RPMI8226 (cell line): ENCODE data around the gene KDM3A.

Experiments
- DNase-seq: peaks from one replicate; pipeline ENCODE4 v3.0.0-alpha.2; 2015

KDM3A gene

GRCh38 chr2:86440631-86441391 lies at the start of gene KDM3A:
Gene KDM3A (plus strand): TSS chr2:86441371. CDS start chr2:86442048, 677 bp downstream.
- DNase-seq = peak; percentile 99

GRCh38 chr2:86392873-86393518 lies 48.2 kb upstream of the KDM3A start:
- DNase-seq = no peak

DNA sequence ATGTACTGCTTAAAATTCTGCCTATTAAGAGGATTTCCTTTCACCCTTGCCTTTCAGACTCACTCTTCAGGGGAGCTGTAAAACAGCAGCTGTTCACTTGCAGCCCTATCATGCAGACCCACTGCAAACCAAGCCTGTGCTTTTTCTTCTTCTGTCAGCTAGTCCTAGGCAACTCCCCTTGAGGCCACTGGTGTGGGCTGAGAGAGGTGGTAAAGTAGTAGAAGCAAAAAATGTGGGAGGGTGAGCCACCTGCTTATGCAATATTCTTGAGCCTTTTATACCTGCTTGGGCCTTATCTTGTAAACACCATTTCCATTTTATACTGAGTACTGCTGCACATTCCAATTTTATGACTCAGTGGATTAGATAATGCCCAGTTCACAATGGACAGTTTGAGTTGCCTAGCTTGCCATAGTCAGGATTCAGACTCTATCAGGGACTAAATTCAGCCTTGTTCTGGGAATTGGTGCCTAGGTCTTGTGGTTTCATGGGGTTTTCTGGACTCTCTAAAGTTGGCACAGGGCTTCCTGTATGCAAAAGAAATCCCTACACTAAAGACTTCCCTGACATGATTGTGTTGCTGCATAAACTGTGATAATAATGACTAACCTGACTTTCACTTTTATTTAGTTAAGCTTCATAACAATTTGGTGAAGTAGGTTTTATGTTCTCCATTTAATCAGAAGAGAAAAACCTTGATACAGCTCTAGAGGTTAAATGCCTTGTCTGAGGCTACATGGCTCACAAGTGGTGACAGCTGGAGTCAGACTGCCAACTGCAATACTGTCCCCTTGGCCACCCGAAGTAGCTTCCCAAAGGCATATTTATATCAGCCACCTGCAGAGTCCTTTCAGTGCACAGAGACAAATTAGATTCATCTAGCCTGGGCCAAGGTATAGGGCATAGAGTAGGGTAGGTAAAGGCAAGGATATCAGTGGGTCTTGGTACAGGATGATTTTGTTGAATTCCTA lies 47.4 kb upstream of the KDM3A start:
- DNase-seq = no peak

DNA sequence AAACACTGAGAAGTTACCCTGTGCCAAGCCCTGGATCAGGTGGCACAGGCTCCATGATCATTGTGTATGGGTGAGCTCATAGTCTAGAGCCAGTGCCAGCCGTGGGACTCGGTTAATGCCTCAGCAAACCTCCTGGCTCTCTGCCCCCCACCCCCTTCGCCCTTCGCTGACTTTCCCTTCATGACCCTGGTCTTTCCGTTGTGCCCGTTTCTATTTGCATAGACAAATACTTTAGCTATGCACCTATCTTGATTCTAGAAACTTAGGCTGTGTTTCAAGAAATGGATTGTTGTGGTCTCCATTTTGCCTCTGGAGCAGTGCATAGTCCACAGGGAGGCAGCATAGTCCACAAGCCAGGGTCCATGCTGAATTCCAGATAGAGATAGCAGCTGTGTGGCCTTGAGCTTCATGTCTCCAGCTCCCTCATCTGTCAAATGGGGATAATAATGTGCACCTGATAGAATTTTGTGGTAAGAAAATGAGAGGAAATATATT lies 44.8 kb upstream of the KDM3A start:
- peak; percentile 67 for DNase-seq

- no peak for DNase-seq
Observed at GRCh38 chr2:86397986-86398385, 43.2 kb upstream of the KDM3A start.

DNA sequence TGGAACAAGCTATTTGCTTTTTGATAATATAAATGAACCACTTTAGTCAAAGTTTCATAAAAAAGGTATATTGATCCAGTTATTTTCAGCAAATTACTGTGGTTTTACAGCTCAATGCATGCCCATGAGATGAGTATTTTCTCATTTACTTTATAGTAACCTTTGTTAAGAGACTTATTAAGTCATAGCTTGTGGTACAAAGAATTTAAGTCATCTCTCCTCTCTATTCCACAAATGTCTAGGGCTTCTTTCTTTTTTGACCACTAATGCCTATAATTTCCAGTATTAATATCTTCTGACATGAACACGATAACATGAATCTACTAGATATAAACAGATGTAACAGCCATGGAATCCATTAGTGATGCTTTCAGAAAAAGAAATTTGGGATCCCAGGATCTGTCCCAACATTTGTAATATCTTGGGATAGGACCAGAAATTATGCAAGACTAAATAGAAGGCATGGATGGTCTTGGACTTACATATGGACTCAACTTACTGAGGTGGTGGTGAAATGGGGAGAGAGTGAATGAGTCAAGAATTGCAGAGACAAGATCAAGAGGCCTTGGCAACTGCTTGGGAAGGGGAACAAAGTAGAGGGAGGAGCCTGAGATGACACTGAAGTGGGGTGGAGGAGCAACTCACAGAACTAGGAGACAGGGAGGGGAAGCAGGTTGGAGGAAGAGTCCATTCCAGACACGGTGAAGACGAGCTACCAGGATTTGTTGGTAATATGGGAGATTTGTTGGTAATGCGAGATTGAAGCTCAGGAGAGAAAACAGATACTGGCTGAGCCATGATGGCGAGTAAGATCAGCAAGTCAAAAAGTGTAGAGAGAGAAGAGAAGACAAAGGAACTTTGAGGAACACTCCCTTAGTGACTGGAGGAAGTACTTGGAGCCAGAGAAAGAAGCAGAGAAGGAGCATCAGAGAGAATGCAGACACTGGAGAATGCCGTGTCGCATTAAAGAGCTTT lies 42.4 kb upstream of the KDM3A start:
- no peak for DNase-seq

- DNase-seq = no peak
Observed at GRCh38 chr2:86400321-86400720, 40.9 kb upstream of the KDM3A start.

DNA sequence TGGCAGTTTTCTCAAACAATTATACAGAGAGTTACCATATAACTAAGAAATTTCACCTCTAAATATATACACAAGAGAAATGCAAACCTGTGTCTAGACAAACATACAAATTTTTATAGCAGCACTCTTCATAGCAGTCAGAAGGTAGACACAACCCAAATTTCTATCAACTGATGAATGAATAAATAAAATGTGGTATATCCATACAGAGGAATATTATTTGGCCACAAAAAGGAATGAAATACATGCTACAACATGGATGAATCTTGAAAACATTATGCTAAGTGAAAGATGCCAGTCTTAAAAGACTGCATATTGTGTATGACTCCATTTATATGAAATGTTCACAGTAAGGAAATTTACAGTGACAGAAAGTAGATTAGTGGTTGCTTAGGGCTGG lies 30.6 kb upstream of the KDM3A start:
- DNase-seq = no peak

GRCh38 chr2:86411396-86411795 lies 29.8 kb upstream of the KDM3A start:
- no peak for DNase-seq

DNA sequence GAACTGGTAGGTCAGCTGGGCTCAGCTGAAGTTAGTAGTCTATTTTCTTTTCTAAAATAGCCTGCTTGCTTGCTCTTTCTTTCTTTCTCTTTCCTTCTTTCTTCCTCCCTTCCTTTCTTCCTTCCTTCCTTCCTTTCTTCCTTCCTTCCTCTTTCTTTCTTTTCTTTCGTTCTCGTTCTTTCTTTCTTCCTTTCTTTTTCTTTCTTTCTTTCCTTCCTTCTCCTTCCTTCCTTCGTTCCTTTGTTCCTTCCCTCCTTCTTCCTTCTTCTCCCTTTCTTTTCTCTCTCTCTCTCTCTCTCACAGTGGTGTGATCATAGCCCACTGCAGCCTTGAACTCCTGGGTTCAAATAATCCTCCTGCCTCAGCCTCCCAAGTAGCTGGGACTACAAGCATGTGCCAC lies 29.2 kb upstream of the KDM3A start:
- no peak for DNase-seq

DNA sequence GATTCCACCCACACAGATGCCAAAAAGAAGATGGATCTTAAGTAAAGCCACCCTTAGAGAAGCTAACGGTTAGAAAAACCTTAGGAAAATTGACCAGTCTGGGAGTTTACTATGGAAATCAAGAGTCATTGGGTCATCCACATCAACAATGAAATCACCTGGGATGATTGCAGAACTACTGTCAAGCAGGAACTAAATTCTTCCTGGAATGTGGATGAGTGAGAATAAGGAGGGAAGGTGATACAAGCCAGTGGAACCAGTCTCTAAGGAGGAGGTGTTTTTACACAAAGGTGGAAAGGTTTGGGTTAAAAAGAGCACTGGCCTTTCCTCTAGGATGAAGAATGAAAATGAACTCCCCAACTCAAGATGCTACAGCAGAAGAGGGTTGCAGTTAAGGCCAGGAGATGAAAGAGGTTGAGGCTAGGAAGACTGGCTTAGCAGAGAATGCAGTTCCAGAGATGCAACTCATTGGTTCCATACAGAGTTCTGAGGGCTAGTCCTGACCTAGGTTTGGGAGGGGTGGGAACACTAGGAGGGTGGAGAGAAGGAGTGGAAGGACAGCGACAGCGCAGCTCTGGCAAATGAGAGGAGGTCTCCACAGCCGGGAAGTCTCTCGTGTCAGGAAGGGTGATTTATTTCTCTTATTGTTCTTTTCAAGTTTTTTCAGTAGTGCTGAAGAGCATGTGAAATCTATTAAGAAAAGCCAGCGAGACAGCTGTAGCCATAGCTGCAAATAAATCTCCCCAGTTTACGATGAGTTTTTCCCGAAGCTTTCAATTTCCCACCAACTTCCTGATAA lies 27.7 kb upstream of the KDM3A start:
- DNase-seq = no peak

- DNase-seq = no peak
Observed at GRCh38 chr2:86414996-86415395, 26.2 kb upstream of the KDM3A start.

GRCh38 chr2:86416146-86416545 lies 25.0 kb upstream of the KDM3A start:
- DNase-seq = no peak

GRCh38 chr2:86417961-86418360 lies 23.2 kb upstream of the KDM3A start:
- no peak for DNase-seq

GRCh38 chr2:86420913-86421312 lies 20.3 kb upstream of the KDM3A start:
- DNase-seq = no peak

- no peak for DNase-seq
Observed at GRCh38 chr2:86426271-86426670, 14.9 kb upstream of the KDM3A start.

- DNase-seq = no peak
Observed at GRCh38 chr2:86429335-86429734, 11.8 kb upstream of the KDM3A start.

DNA sequence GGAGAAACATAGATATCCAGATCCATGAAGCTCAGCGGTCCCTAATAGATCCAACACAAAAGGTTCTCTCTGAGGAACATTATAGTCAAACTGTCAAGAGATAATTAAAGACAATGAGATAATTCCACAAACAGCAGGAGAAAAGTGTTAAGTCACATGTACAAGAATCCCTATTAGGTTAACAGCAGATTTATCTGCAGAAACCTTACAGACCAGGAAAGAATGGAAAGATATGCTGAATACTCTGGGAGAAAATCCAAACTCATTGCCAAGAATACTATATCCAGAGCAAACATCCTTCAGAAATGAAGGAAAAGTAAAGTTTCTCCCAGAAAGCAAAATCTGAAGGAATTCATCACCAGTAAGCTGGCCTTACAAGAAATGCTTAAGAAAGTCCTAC lies 10.8 kb upstream of the KDM3A start:
- no peak for DNase-seq

GRCh38 chr2:86433137-86433536 lies 8.0 kb upstream of the KDM3A start:
- no peak for DNase-seq

- no peak for DNase-seq
Observed at GRCh38 chr2:86434290-86434689, 6.9 kb upstream of the KDM3A start.

- DNase-seq = no peak
Observed at GRCh38 chr2:86435531-86435930, 5.6 kb upstream of the KDM3A start.
